ENCODE data around the gene POLR2H. TPM values are rescaled to one million over a fixed set of nuclear protein-coding genes. Genes with fewer than 3 reads are reported as not detected.

The POLR2H gene
- total RNA-seq, 1 donor, result 70.1 TPM

- no peak overlapping the region for H3K4me3 ChIP-seq (ENCODE audit: low read depth, low read length)
- DNase-seq (ENCODE audit: low read depth), result peak; percentile 51
- TF ChIP-seq CTCF (IDR thresholded peaks at IDR 0.05; ENCODE audit: insufficient read depth, low read length), result peak; percentile 46
These were observed 16.0 kb upstream of the POLR2H start for GRCh38 chr3:184345317-184346144.

- DNase-seq (ENCODE audit: low read depth), result no peak
- no peak overlapping the region for H3K4me3 ChIP-seq (ENCODE audit: low read depth, low read length)
- no peak for TF ChIP-seq CTCF (IDR thresholded peaks at IDR 0.05; ENCODE audit: insufficient read depth, low read length)
These were observed 14.9 kb upstream of the POLR2H start for GRCh38 chr3:184346480-184347190.

GRCh38 chr3:184347321-184348056 is 14.0 kb upstream of the POLR2H start:
- DNase-seq (ENCODE audit: low read depth), result peak; percentile 71
- no peak for TF ChIP-seq CTCF (IDR thresholded peaks at IDR 0.05; ENCODE audit: insufficient read depth, low read length)
- no peak overlapping the region for H3K4me3 ChIP-seq (ENCODE audit: low read depth, low read length)

- no peak for DNase-seq (ENCODE audit: low read depth)
- H3K4me3 ChIP-seq (ENCODE audit: low read depth, low read length), result no peak overlapping the region
- TF ChIP-seq CTCF (IDR thresholded peaks at IDR 0.05; ENCODE audit: insufficient read depth, low read length), result no peak
These were observed 13.5 kb upstream of the POLR2H start for GRCh38 chr3:184348057-184348382.

- no peak for DNase-seq (ENCODE audit: low read depth)
- TF ChIP-seq CTCF (IDR thresholded peaks at IDR 0.05; ENCODE audit: insufficient read depth, low read length), result no peak
- H3K4me3 ChIP-seq (ENCODE audit: low read depth, low read length), result no peak overlapping the region
These were observed 11.7 kb upstream of the POLR2H start for GRCh38 chr3:184349563-184350470.

GRCh38 chr3:184350618-184351017 is 10.9 kb upstream of the POLR2H start:
- DNase-seq (ENCODE audit: low read depth), result no peak
- no peak for TF ChIP-seq CTCF (IDR thresholded peaks at IDR 0.05; ENCODE audit: insufficient read depth, low read length)
- no peak overlapping the region for H3K4me3 ChIP-seq (ENCODE audit: low read depth, low read length)

Measured in fibroblast of the aortic adventitia (primary cell).